ENCODE results near the gene SCAF4. TPM values are rescaled to one million over a fixed set of nuclear protein-coding genes. Genes with fewer than 3 reads are reported as not detected.

The SCAF4 gene
- 51.9 TPM for total RNA-seq (ENCODE audit: unreplicated experiment)
- long read RNA-seq, full-length matches to known transcripts, result 4 of 13 reads
- long read RNA-seq, partial matches to known transcripts, result 6 of 13 reads
- long read RNA-seq, other reads (novel, unspliced or antisense), result 3 of 13 reads

- TF ChIP-seq CTCF (IDR thresholded peaks at IDR 0.05; ENCODE audit: partially characterized antibody, unreplicated experiment), result no peak
- Mint-ChIP-seq H3K4me3 (ENCODE audit: unreplicated experiment) (peak within 1 kb of the TSS; percentile 94), H3K27ac (ENCODE audit: unreplicated experiment) (peak within 1 kb of the TSS; percentile 90), H3K36me3 (ENCODE audit: unreplicated experiment) (no peaks in the 10 kb centered on the region), H3K4me1 (ENCODE audit: low read depth, unreplicated experiment) (peaks cover 1% of the 10 kb centered on the region), H3K9me3 (ENCODE audit: unreplicated experiment) (peaks cover 7% of the 10 kb centered on the region), H3K27me3 (ENCODE audit: unreplicated experiment) (peaks cover 7% of the 10 kb centered on the region)
- peak; percentile 92 for DNase-seq
These were observed at the start of gene SCAF4 for GRCh38 chr21:31731857-31732596. Gene SCAF4, minus strand, starts transcription at chr21:31732118. Its CDS starts 426 bp downstream, at chr21:31731692.

GRCh38 chr21:31780944-31781343 lies 49.0 kb upstream of the SCAF4 start:
- Mint-ChIP-seq H3K36me3 (ENCODE audit: unreplicated experiment) (no peaks in the 10 kb centered on the region), H3K27ac (ENCODE audit: unreplicated experiment) (no peak overlapping the region)
- no peak for TF ChIP-seq CTCF (IDR thresholded peaks at IDR 0.05; ENCODE audit: partially characterized antibody, unreplicated experiment)

GRCh38 chr21:31778546-31778945 lies 46.6 kb upstream of the SCAF4 start:
- Mint-ChIP-seq H3K36me3 (ENCODE audit: unreplicated experiment) (no peaks in the 10 kb centered on the region), H3K4me3 (ENCODE audit: unreplicated experiment) (no peak overlapping the region), H3K27ac (ENCODE audit: unreplicated experiment) (no peak overlapping the region), H3K9me3 (ENCODE audit: unreplicated experiment) (peaks cover 4% of the 10 kb centered on the region), H3K27me3 (ENCODE audit: unreplicated experiment) (no peaks in the 10 kb centered on the region), H3K4me1 (ENCODE audit: low read depth, unreplicated experiment) (peaks cover 3% of the 10 kb centered on the region)
- no peak for DNase-seq
- TF ChIP-seq CTCF (IDR thresholded peaks at IDR 0.05; ENCODE audit: partially characterized antibody, unreplicated experiment), result no peak

More at GRCh38 chr21:31780944-31781343, 49.0 kb upstream of the SCAF4 start:
- H3K27me3 Mint-ChIP-seq (ENCODE audit: unreplicated experiment), result no peaks in the 10 kb centered on the region
- H3K4me3 Mint-ChIP-seq (ENCODE audit: unreplicated experiment), result no peak overlapping the region
- peaks cover 3% of the 10 kb centered on the region for H3K4me1 Mint-ChIP-seq (ENCODE audit: low read depth, unreplicated experiment)
- no peak for DNase-seq
- H3K9me3 Mint-ChIP-seq (ENCODE audit: unreplicated experiment), result peaks cover 4% of the 10 kb centered on the region

GRCh38 chr21:31777857-31778256 lies 45.9 kb upstream of the SCAF4 start:
- TF ChIP-seq CTCF (IDR thresholded peaks at IDR 0.05; ENCODE audit: partially characterized antibody, unreplicated experiment), result no peak
- Mint-ChIP-seq H3K4me3 (ENCODE audit: unreplicated experiment) (no peak overlapping the region), H3K9me3 (ENCODE audit: unreplicated experiment) (peaks cover 7% of the 10 kb centered on the region), H3K27ac (ENCODE audit: unreplicated experiment) (no peak overlapping the region), H3K27me3 (ENCODE audit: unreplicated experiment) (no peaks in the 10 kb centered on the region), H3K36me3 (ENCODE audit: unreplicated experiment) (no peaks in the 10 kb centered on the region), H3K4me1 (ENCODE audit: low read depth, unreplicated experiment) (peaks cover 7% of the 10 kb centered on the region)
- DNase-seq, result no peak

- H3K27me3 Mint-ChIP-seq (ENCODE audit: unreplicated experiment), result no peaks in the 10 kb centered on the region
- H3K4me1 Mint-ChIP-seq (ENCODE audit: low read depth, unreplicated experiment), result peaks cover 12% of the 10 kb centered on the region
- DNase-seq, result no peak
- no peaks in the 10 kb centered on the region for H3K36me3 Mint-ChIP-seq (ENCODE audit: unreplicated experiment)
- TF ChIP-seq CTCF (IDR thresholded peaks at IDR 0.05; ENCODE audit: partially characterized antibody, unreplicated experiment), result no peak
- H3K27ac Mint-ChIP-seq (ENCODE audit: unreplicated experiment), result no peak overlapping the region
- H3K9me3 Mint-ChIP-seq (ENCODE audit: unreplicated experiment), result peaks cover 5% of the 10 kb centered on the region
- H3K4me3 Mint-ChIP-seq (ENCODE audit: unreplicated experiment), result no peak overlapping the region
These were observed 42.1 kb upstream of the SCAF4 start for GRCh38 chr21:31774031-31774430.

All from glutamatergic neuron (in vitro differentiated cells).